Endothelial cell of umbilical vein (primary cell): ENCODE data around the gene SRGAP3. TPM values are rescaled to one million over a fixed set of nuclear protein-coding genes. Genes with fewer than 3 reads are reported as not detected.

Experiments
- BruUV-seq: library from RNA; stranded (reverse); fragments of 400-500 nt; replicated peaks from 2 replicates; lab custom pipeline; 2021; lab: Mats Ljungman, UMichigan
- CTCF ChIA-PET: fragments of 300-600, 350-600 bp; sonication (Branson Sonifier 250); formaldehyde crosslinking; loops from one replicate; lab custom pipeline; 2021; ENCODE audit warnings: antibody characterized with exemption, inconsistent platforms; lab: Charles Lee
- POLR2A ChIA-PET: fragments of 300-600, 350-600 bp; sonication (Branson Sonifier 250); formaldehyde crosslinking; loops from one replicate; lab custom pipeline; 2021; ENCODE audit warnings: antibody characterized with exemption, inconsistent platforms; lab: Charles Lee
- DNase-seq: peaks from one replicate; pipeline ENCODE4 v3.0.0-alpha.2; 2011; ENCODE audit warnings: low read depth, low spot score
- FAIRE-seq: peaks from 2 replicates; lab custom pipeline; 2011; peaks lifted over from hg19 to GRCh38; lab: Jason Lieb, UNC
- H2AFZ ChIP-seq: 2 replicates; pipeline ENCODE4 v1.6.0; 2012; ENCODE audit warnings: low read depth, low read length, control low read depth, inconsistent platforms
- H3K27ac ChIP-seq: 2 replicates; pipeline ENCODE4 v1.5.1; 2011; ENCODE audit warnings: low read depth, mild to moderate bottlenecking, control low read depth, low read length, moderate library complexity; ENCODE audit not compliant: insufficient read depth
- H3K27me3 ChIP-seq, 2 experiments: 2 replicates each; pipeline versions ENCODE4 v1.6.0 to v1.6.1; 2011; ENCODE audit warnings: low read length in 2 of 2, mixed read lengths in 1 of 2; ENCODE audit not compliant: control insufficient read depth in 2 of 2, insufficient read depth in 2 of 2
- H3K36me3 ChIP-seq, 2 experiments: 2 replicates in 1 of 2; 3 replicates in 1 of 2; pipeline ENCODE4 v1.5.1; 2011; ENCODE audit warnings: low read length in 2 of 2, mild to moderate bottlenecking in 1 of 2, moderate library complexity in 1 of 2; ENCODE audit not compliant: control insufficient read depth in 2 of 2, insufficient read depth in 2 of 2; ENCODE audit errors: extremely low read depth in 1 of 2
- H3K4me1 ChIP-seq: 3 replicates; pipeline ENCODE4 v1.5.1; 2011; ENCODE audit warnings: mild to moderate bottlenecking, low read length; ENCODE audit not compliant: control insufficient read depth, insufficient read depth; ENCODE audit errors: extremely low read depth
- H3K4me2 ChIP-seq: 2 replicates; pipeline ENCODE4 v1.6.1; 2011; ENCODE audit warnings: low read length, control low read depth, mixed read lengths; ENCODE audit not compliant: insufficient read depth
- H3K4me3 ChIP-seq, 3 experiments: fragments of 200-600 bp in 1 of 3; sonication (generic), shearing (Covaris generic) in 1 of 3; replicated peaks in 1 of 3; 2 replicates each; pipeline ENCODE4 v1.5.1; 2011 to 2016; ENCODE audit warnings: control low read depth in 3 of 3, low read length in 3 of 3, mild to moderate bottlenecking in 2 of 3, inconsistent platforms in 1 of 3, low read depth in 1 of 3, moderate library complexity in 1 of 3; ENCODE audit not compliant: insufficient read depth in 1 of 3
- H3K79me2 ChIP-seq: 2 replicates; pipeline ENCODE4 v1.6.0; 2012; ENCODE audit warnings: low read length, inconsistent platforms; ENCODE audit not compliant: control insufficient read depth, insufficient read depth
- H3K9ac ChIP-seq: replicated peaks from 2 replicates; pipeline ENCODE3; 2011; ENCODE audit warnings: low read length, control low read depth; ENCODE audit not compliant: insufficient read depth; ENCODE audit errors: extremely low read depth
- H3K9me1 ChIP-seq: replicated peaks from 3 replicates; pipeline ENCODE4 v1.6.0; 2011; ENCODE audit warnings: mild to moderate bottlenecking, low read length; ENCODE audit not compliant: control insufficient read depth, insufficient read depth; ENCODE audit errors: extremely low read depth
- H3K9me3 ChIP-seq: replicated peaks from 2 replicates; pipeline ENCODE4 v1.5.1; 2012; ENCODE audit warnings: low read length, inconsistent platforms; ENCODE audit not compliant: control insufficient read depth, insufficient read depth
- H4K20me1 ChIP-seq: replicated peaks from 2 replicates; pipeline ENCODE3; 2011; ENCODE audit warnings: mild to moderate bottlenecking, low read length; ENCODE audit not compliant: control insufficient read depth, insufficient read depth; ENCODE audit errors: extremely low read depth
- CTCF ChIP-seq, 2 donors: IDR thresholded peaks; 1 replicate in 1 of 2; 2 replicates in 1 of 2; pipeline ENCODE4 v1.5.1; 2011; ENCODE audit warnings: low read length in 2 of 2, mild to moderate bottlenecking in 2 of 2, moderate library complexity in 2 of 2, control low read depth in 1 of 2, inconsistent platforms in 1 of 2, low read depth in 1 of 2; ENCODE audit not compliant: insufficient read depth in 1 of 2; ENCODE audit errors: extremely low read depth in 1 of 2
- EZH2 ChIP-seq: IDR thresholded peaks from 2 replicates; pipeline ENCODE4 v1.6.1; 2012; ENCODE audit warnings: borderline replicate concordance, low read depth, mild to moderate bottlenecking, moderate library complexity, low read length, inconsistent platforms; ENCODE audit not compliant: severe bottlenecking
- GATA2 ChIP-seq: IDR thresholded peaks from 2 replicates; pipeline ENCODE4 v1.7.0; 2011; ENCODE audit warnings: low read depth, mild to moderate bottlenecking, moderate library complexity, mixed read lengths, low read length; ENCODE audit not compliant: insufficient read length, insufficient read depth
- MAX ChIP-seq: IDR thresholded peaks from 2 replicates; pipeline ENCODE4 v1.6.1; 2011; ENCODE audit not compliant: insufficient read depth, insufficient read length
- dilution Hi-C: fragments of 300-500 bp; cut with MboI; formaldehyde crosslinking; loops from one replicate; pipeline ENCODE4 v1.15.0; 2019; ENCODE audit warnings: low sequenced_read_pairs; ENCODE audit not compliant: extremely low pct_ligation_motif_present
- intact Hi-C: fragments of 100-400 bp; cut with micrococcal nuclease; formaldehyde crosslinking; loops from one replicate; pipeline ENCODE4 v1.10.0; 2022
- polyA plus RNA-seq, 4 experiments: library from polyadenylated mRNA; depleted of rRNA in 3 of 4; stranded (reverse) in 3 of 4; unstranded in 1 of 4; fragments of >200 nt; gene quantifications; 2 replicates each; pipeline versions ENCODE4 v1.2.1 to v1.2.3, GENCODE V29; 2011 to 2012; ENCODE audit warnings: missing spikeins in 1 of 4
- total RNA-seq: library from RNA; stranded (reverse); gene quantifications from 2 replicates; pipeline ENCODE4 v1.2.3, GENCODE V29; 2021

The SRGAP3 gene
- total and polyA plus RNA-seq, 2 donors (not counting 3 experiments of a cell fraction or from before 2014, with no cell fraction given) = 0.06 TPM; not detected in 1

- Histone ChIP-seq H3K9me1 (no peaks in the 10 kb centered on the region), H2AFZ (no peak overlapping the region), H3K36me3 (no peaks in the 10 kb centered on the region), H3K4me1 (no peaks in the 10 kb centered on the region), H3K4me3 (no peak overlapping the region), H4K20me1 (no peaks in the 10 kb centered on the region), H3K9ac (no peak overlapping the region), H3K4me2 (no peak overlapping the region), H3K9me3 (no peaks in the 10 kb centered on the region), H3K27me3 (no peaks in the 10 kb centered on the region), H3K79me2 (no peaks in the 10 kb centered on the region), H3K27ac (no peak overlapping the region)
- intact Hi-C loops = no loop called here
- ChIA-PET POLR2A (no interaction called here), CTCF (interaction anchor here (1.4 kb wide), 1 partner anchor 10 kb away, joined by 3 read pairs; no protein-coding TSS in a partner anchor)
- no peak for TF ChIP-seq MAX
- no peak for TF ChIP-seq GATA2
- no peak for TF ChIP-seq CTCF (IDR thresholded peaks at IDR 0.05; ENCODE audit: extremely low read depth in 1 of 2, insufficient read depth in 1 of 2, low read depth in 1 of 2, low read length in 2 of 2)
- TF ChIP-seq EZH2 = no peak
- BruUV-seq = no TSS peak
- dilution Hi-C loops = no loop called here
- FAIRE-seq (no peak), DNase-seq (no peak)
These were observed 94.4 kb downstream of the SRGAP3 start for GRCh38 chr3:9155028-9155427.
